A549 (cell line): ENCODE data around the gene LRRC61.

ENCODE experiments used
- CTCF ChIP-seq: fragments of >200 bp; sonication (Bioruptor Twin); formaldehyde crosslinking; IDR thresholded peaks from 3 replicates; pipeline ENCODE4 v1.5.1; 2016
- EHMT2 ChIP-seq: fragments of 200-600 bp; sonication (generic); IDR thresholded peaks from 2 replicates; pipeline ENCODE4 v1.6.1; 2016; ENCODE audit warnings: antibody characterized with exemption, low read depth, mild to moderate bottlenecking, moderate library complexity
- EP300 ChIP-seq, 2 experiments: fragments of >200 bp; sonication (Bioruptor Twin); formaldehyde crosslinking; IDR thresholded peaks; 2 replicates in 1 of 2; 3 replicates in 1 of 2; pipeline ENCODE4 v1.6.1; 2016 to 2017
- FOSL2 ChIP-seq, 2 experiments: fragments of 450-650 bp in 1 of 2; fragments of >200 bp in 1 of 2; sonication (Bioruptor Twin) in 1 of 2; formaldehyde crosslinking; IDR thresholded peaks; 2 replicates each; pipeline versions ENCODE4 v1.5.0 to v1.6.1; 2016 to 2020; ENCODE audit warnings: mild to moderate bottlenecking in 1 of 2, moderate library complexity in 1 of 2
- REST ChIP-seq: fragments of 200-600 bp; sonication (generic); IDR thresholded peaks from 2 replicates; pipeline ENCODE4 v1.6.1; 2016; ENCODE audit warnings: antibody characterized with exemption, mild to moderate bottlenecking, moderate library complexity

DNA sequence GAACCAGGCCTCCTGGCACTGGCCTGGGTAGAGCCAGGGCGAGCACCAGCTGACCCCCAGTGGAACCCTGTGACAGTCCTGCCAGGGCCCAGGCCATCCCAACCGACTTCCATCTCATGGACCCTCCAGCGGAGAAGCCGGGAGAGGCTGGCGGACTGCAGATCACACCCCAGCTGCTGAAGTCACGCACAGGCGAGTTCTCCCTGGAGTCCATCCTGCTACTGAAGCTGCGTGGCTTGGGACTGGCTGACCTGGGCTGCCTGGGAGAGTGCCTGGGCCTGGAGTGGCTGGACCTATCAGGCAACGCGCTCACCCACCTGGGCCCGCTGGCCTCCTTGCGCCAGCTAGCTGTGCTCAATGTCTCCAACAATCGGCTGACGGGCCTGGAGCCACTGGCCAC is 13.6 kb downstream of the LRRC61 start:
- TF ChIP-seq REST: no peak
- no peak for TF ChIP-seq EP300 (IDR thresholded peaks at IDR 0.05)
- TF ChIP-seq EHMT2: no peak
- no peak for TF ChIP-seq CTCF
- no peak for TF ChIP-seq FOSL2 (IDR thresholded peaks at IDR 0.05)
- TF ChIP-seq FOSL2 (CRISPR knock-in tag; IDR thresholded peaks at IDR 0.05): no peak
